IMR-90 (cell line): Measurements from ENCODE around the gene OR2G6.
"Not testable (repeated sequence)": the region's sequence is repeated elsewhere in the genome, so short reads cannot be mapped to it uniquely, and the experiment has no call there.

Experiments used
- CEBPB ChIP-seq: IDR thresholded peaks from 2 replicates; pipeline ENCODE4 v1.6.1; 2012; ENCODE audit warnings: low read depth, low read length, improper control_type of control experiment
- MXI1 ChIP-seq: IDR thresholded peaks from 2 replicates; pipeline ENCODE4 v1.6.1; 2012; ENCODE audit warnings: low read depth, mild to moderate bottlenecking, low read length, moderate library complexity, borderline replicate concordance
- TF ChIP-seq, protein P1 (sequence below): conservative IDR thresholded peaks from 2 replicates; pipeline ENCODE4 v1.5.1; 2012; ENCODE audit warnings: mild to moderate bottlenecking, low read depth, low read length, improper control_type of control experiment

DNA sequence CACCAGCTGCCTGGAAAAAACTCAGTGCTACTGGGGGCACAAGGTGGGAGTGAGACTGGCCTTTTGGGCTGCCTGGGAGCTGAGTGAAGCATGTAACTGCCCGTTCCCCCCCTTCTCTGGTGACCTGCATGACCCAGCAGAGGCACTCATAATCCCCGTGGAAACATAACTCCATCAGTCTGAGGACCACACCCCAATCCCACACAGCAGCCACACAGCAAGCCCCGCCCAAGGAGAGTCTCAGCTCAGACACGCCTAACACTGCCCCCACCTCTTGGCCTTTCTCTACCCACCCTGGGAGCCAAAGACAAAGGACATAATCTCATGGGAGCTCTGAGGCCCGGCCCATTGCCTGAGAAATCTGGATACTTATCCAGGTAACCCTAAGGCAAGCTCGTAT, 43.2 kb downstream of the OR2G6 start:
- TF ChIP-seq, protein P1, sequence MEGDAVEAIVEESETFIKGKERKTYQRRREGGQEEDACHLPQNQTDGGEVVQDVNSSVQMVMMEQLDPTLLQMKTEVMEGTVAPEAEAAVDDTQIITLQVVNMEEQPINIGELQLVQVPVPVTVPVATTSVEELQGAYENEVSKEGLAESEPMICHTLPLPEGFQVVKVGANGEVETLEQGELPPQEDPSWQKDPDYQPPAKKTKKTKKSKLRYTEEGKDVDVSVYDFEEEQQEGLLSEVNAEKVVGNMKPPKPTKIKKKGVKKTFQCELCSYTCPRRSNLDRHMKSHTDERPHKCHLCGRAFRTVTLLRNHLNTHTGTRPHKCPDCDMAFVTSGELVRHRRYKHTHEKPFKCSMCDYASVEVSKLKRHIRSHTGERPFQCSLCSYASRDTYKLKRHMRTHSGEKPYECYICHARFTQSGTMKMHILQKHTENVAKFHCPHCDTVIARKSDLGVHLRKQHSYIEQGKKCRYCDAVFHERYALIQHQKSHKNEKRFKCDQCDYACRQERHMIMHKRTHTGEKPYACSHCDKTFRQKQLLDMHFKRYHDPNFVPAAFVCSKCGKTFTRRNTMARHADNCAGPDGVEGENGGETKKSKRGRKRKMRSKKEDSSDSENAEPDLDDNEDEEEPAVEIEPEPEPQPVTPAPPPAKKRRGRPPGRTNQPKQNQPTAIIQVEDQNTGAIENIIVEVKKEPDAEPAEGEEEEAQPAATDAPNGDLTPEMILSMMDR, result not testable (repeated sequence)
- not testable (repeated sequence) for TF ChIP-seq CEBPB, MXI1
